H54 (cell line): ENCODE data around the gene TMPRSS5.

ENCODE experiments used
- DNase-seq: peaks from one replicate; pipeline ENCODE4 v3.0.0; 2011; ENCODE audit warnings: low spot score, mixed read lengths; ENCODE audit not compliant: insufficient read length
- FAIRE-seq: peaks from 3 replicates; lab custom pipeline; 2011; peaks lifted over from hg19 to GRCh38; lab: Jason Lieb, UNC
- POLR2A ChIP-seq: IDR thresholded peaks from 2 replicates; pipeline ENCODE4 v1.6.1; 2011; ENCODE audit warnings: low read depth, mild to moderate bottlenecking, low read length

The TMPRSS5 gene

GRCh38 chr11:113643006-113643585 is 63.0 kb downstream of the TMPRSS5 start:
- no peak for TF ChIP-seq POLR2A
- DNase-seq (no peak), FAIRE-seq (no peak)

DNA sequence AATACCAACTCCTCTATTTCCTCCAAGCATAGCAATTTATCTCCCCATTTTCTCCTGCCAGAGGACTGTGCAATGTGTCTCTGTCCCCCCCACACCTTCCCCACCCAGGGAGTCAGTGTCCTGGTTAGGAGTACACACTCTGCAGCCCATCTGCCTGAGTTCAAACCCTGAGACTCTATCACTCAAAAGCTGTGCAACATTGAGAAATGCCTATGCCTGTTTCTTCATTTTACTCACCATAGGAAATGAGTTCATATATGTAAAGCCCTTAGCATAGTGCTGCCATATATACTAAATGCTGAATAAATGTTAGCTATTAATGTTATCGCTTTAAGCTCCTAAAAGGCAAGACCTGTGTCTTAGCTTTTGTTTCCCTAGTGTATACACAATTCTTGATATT is 64.0 kb downstream of the TMPRSS5 start:
- DNase-seq (no peak), FAIRE-seq (no peak)
- TF ChIP-seq POLR2A, result no peak

- DNase-seq (no peak), FAIRE-seq (no peak)
- no peak for TF ChIP-seq POLR2A
Observed at GRCh38 chr11:113638376-113638775, 67.7 kb downstream of the TMPRSS5 start.

DNA sequence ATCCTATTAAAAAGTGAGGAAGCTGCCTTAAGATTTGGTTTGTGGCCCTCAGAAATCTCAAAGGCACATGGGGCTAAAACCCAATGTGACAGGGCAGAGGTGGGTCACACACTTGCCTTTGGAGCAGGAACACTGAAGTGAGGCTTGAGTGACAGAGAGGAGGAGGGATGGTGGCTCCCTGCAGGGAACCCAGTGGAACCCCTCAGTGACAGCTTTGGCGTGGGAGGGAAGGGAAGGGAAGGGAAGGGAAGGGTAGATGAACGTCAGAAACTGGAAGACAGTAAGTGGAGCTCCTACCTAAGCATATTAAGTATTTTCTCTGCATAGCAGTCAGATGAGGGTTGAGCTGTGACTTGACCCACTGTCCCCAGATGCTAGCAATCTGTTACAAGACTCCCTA is 68.5 kb downstream of the TMPRSS5 start:
- TF ChIP-seq POLR2A, result no peak
- no peak for FAIRE-seq

More for the DNA sequence above, 68.5 kb downstream of the TMPRSS5 start:
- DNase-seq, result no peak
